Mesenteric fat pad (tissue), 1 donor: ENCODE data around the gene ETV1. TPM values are rescaled to one million over a fixed set of nuclear protein-coding genes. Genes with fewer than 3 reads are reported as not detected.
"Not testable (repeated sequence)": the region's sequence is repeated elsewhere in the genome, so short reads cannot be mapped to it uniquely, and the experiment has no call there.

ENCODE experiments used
- DNase-seq: peaks from one replicate; pipeline ENCODE4 v3.0.0-alpha.2; 2020; ENCODE audit warnings: low spot score
- total RNA-seq: library from RNA; stranded (reverse); fragmentation: NEBNext Ultra II Directional; extraction: Animal tissue kit (Norgen Biotek cat#: 25700); gene quantifications from one replicate; pipeline ENCODE4 v1.2.1, GENCODE V29; 2021
- donor health status: DM: yes; HTN: yes; CAD: no.

The ETV1 gene
- total RNA-seq, 1 donor from 2014 or later, result 5.7 TPM

DNA sequence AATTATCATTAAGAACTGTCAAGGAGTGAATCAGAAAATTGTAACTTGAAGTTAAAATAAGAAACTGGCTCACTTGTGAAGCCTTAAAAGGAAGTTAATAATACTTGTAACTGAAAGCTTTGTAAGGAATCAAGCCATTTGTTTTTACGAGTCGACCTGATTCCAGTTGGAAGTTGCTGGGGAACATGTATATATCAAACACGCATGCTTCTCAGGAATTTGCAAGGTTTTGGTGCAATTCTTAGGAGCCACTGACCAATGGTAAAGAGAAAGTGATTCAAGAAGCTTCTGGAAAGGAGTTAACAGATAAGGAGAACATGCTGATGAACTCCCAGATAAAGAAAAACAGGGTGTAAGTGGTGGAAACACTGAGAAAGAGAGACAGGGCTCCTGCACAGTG is 56.4 kb downstream of the ETV1 start:
- DNase-seq, result no peak

DNA sequence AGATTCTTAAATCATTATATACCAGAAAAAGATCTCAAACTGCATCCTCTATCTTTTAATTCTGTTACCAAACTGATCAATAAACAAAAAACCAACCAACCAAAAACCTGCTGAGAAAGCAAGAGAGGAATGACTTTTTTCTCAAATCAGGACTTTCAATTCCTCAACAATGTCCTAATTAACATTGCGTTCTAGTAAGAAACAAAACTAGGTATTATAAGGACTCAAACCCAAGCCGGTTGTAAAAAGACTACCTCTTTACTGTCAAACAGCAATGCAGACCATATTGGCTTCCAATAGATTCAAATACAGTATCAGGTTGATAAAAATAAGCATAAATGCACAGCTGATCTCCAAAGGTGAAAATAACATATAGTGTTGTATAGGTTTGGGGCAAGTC is 57.3 kb downstream of the ETV1 start:
- DNase-seq, result no peak

DNA sequence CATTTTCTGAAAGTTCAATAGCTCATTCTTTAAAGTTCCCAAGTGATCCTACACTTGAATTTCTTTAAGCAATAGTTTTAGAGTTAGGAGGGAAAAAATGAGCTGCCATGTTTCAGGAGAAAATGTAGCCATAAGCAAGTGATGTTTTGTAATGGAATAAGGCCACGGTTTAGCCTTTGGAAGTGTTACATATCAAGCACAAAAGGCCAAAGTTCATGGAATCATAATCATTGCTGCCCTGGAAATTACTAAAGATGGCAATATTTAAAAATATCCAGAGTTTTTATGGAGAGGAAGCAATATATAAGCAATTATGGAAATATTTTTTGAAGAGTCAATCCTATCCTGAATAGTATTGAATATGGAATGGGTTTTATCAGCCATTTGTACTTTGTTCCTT is 68.4 kb downstream of the ETV1 start:
- no peak for DNase-seq

DNA sequence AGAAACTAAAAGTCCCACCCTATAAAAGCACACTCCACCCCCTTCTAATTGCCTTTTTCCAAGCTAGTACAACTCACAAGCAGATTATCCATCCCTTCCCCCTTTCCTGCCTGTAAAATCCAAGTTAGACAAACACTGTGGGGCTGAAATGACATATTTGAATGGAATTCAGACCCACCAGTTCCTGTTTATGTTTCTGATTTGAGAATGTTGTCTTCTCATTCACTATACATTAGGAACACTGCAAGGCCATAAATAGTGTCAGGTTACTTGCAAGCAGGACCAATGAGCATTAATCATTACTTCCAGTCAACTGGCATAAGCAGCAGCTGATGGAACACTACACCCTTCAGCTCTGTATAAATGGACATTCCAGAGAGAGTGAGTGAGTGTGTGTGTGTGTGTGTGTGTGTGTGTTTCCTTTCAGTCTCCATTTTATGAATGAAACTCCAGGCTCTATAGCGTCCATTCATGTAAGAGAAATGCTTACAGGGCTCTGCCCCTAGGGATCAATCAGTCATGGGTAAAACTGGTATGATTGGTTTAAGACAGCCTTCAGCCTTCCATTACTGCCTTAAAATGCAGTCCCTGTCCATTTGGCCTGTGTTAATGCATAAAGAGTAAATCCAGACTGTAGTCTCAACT is 69.3 kb downstream of the ETV1 start:
- no peak for DNase-seq

DNA sequence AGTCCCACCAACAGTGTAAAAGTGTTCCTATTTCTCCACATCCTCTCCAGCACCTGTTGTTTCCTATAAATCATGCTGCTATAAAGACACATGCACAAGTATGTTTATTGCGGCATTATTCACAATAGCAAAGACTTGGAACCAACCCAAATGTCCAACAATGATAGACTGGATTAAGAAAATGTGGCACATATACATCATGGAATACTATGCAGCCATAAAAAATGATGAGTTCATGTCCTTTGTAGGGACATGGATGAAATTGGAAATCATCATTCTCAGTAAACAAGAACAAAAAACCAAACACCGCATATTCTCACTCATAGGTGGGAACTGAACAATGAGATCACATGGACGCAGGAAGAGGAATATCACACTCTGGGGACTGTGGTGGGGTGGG is 71.1 kb downstream of the ETV1 start:
- DNase-seq, result not testable (repeated sequence)

DNA sequence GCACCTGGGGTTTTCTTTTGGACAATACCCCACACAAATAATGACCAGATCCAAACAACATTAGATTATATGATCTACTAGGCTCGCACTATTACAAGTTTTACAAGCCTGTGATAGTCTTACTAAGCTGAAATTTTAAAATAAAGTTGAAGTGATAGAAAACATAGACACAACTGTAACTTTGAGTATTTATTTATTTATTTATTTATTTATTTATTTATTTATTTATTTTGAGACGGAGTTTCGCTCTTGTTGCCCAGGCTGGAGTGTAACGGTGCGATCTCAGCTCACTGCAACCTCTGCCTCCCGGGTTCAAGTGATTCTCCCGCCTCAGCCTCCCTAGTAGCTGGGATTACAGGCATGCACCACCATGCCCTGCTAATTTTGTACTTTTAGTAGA is 72.4 kb downstream of the ETV1 start:
- not testable (repeated sequence) for DNase-seq

DNA sequence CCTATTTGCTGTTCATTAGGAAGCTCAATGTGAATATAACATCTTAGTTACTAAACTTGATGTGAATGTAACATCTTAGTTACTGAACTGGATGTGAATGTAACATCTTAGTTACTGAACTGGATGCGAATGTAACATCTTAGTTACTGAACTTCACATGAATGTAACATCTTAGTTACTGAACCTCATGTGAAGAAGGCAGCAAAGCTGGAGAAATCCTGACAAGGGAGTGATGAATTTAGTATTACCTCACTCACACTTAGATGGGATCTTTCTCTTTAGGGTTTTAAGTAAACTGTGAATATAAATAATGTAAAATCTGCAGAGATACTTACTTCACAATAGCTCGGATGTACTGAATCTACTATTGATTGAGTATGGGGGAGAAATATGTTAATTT is 73.6 kb downstream of the ETV1 start:
- no peak for DNase-seq

DNA sequence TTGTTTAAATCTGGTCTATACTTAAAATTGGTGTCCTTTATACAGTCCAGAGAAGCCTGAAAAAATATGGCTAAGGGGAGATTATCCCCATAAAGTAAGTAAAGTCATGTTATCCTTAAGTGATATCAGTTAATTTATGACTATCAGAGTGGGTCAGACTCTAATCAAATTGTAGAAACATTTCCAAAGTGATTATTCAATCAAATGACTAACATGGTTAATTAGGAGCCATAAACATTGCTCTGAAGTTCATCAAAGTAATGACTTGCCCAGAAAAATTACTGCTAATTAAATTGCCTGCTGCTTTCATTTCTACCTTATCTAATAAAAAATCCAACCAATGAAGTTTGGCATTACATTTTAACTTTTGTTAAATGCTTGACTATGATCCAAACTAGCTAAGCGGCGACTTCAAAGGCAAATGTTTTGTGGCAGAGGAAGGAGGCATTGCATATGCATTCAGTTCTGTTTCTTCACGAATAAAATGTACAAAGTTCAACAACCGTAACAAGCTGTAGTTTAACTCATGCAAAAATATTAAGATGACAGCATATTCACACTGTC is 76.7 kb downstream of the ETV1 start:
- DNase-seq, result no peak

DNA sequence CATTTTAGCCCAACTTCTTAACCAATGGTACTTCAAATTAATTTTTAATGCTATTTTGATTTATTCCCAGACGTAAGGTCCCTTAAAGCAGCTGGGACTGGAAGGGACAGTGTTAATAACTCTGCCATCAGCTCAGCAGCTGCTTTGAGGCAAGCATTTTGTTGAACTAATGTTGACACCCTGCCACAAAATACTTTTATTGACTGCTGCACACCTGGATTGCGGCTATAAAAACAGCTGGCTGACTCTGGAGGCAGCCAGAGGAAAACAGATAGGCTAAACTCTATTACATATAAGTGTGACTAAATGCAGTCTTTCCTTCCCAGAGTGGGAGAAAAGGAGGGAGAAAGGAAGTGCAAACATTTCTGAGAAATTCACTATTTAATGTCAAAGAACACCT is 77.6 kb downstream of the ETV1 start:
- no peak for DNase-seq

DNA sequence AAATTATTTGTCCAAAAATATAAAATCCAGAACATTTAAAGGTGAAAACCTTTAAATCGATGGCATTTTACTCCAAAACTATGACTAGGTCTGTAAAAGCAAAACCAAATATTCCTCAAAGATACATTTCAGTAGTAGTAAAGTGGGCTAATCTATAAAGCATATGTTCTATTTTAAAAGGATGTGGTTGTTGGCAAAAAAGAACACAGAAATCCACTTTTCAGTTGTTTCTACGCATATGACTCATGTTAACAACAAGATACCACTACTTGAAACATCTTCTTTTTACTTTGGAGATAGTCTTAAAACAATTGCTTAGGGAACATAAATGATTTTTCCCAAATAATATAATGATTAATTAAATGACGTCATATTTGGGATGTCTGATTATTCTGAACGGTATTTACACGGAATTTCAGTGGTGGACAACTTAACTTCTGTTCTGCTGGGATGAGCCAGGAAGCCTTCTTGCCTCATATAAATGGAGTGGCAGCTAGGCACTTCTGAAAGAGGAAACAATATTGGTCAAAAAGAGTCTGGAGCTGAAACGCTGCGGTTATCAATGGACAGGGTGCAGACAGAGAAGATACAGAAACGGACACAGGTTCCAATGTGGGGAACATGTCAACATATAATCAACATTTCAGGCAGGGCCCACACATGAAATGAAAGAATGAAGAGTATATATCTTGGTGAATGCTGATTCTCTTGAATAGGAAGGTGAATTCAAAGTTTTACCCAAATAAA is 78.5 kb downstream of the ETV1 start:
- DNase-seq, result no peak

DNA sequence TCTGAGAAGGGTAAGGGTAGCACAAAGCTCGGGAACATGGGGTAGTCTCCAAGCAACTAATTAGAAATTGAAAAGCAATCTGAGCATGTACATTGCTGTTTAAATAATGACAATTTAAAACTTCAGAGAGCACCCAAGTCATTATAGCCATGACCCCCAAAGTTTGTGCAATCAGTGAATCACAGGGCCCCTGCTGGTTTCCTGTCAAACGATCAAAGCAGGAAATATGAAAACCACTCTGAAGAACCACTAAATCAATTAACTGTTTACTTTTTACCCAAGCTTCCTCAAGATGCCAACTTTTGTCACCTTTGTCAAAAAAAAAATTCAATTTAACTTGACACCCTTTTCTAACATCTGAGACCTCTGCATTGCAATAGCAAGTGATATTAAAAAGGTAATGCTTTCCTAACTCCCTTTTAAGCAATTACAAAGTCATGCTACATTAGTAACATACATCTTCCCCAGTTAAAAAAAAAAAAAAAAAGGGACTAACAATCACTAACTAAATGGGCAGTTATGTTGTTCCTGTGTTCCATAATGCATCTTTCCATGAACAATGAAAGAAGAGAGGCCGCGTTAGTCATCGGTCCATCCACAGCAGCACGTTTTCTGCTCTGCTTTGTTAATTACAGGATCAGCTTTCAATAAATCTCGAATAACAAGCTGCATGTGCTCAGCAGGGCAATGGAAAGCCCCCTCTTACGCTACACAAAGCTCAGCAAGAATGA is 80.6 kb downstream of the ETV1 start:
- no peak for DNase-seq

DNA sequence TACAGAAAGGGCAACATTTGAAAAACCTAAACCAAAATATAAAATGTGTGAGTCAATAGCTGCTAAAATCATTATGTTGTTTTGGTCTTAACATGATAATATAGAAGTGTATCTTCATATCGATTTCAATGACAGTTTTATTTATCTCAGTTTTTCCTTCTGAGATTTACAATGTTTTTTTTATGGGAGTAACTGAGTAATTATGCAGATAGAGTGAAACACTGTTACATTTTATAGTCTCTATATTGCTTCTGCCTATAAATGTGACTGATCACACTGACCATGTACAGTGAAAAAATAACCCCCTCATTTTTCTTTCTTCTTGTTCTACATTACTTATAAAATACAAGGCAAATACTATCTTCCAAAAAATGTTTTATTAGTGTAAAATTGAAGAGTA is 81.6 kb downstream of the ETV1 start:
- no peak for DNase-seq

DNA sequence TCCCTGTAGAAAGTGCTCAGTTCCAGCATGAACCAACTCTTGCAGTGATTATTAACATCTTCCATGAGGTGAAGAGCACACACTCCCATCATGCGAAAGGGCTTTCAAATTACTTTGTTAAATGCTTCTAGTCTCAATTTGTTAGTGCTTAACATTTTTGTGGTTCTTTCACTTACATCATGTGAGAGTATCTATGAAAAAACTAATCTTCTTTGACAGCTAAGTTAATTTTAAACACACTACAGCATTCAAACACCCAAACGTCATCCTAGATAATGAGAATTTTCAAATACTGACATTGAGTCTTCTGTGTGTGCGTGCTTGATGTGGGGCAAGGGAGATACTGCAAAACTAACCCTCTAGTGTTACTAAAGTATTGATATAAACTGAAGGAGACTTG is 84.8 kb downstream of the ETV1 start:
- DNase-seq, result no peak

DNA sequence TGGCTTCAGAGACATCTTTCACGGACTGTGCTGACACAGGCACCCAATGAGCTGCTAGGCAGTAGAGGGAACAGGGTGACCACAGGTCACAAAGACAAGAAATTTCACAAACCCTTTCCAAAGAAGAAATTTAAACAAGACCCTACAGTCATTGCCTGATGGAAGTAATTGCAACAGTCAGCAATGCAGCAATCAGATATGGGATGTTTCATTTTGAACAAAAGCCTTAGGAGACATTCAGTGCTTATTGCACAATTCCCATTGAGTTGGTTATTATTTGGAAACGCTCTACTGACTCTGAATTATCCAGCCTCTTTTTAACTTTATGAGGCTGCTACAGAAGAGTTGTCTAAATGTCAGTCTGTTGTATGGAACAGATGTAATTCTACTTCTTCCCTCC is 85.5 kb downstream of the ETV1 start:
- DNase-seq, result no peak

DNA sequence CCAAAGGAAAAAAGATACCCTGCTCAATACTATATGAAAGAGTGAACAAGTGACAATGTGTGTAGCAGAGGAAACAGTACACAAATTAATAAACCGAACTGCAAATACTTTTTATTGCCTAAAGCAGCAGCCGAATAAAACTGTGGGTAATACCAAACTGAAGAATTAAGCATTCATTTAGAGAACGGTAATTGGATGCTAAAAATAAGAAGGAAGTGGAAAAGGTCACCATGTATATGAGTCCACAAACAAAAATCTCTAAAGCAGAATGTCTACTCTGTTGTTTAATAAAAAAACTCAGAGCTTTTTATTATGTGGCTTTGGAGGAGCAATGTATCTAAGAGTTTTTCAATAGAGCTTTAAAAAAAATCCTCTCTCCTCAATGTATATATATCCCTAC is 87.9 kb downstream of the ETV1 start:
- no peak for DNase-seq

DNA sequence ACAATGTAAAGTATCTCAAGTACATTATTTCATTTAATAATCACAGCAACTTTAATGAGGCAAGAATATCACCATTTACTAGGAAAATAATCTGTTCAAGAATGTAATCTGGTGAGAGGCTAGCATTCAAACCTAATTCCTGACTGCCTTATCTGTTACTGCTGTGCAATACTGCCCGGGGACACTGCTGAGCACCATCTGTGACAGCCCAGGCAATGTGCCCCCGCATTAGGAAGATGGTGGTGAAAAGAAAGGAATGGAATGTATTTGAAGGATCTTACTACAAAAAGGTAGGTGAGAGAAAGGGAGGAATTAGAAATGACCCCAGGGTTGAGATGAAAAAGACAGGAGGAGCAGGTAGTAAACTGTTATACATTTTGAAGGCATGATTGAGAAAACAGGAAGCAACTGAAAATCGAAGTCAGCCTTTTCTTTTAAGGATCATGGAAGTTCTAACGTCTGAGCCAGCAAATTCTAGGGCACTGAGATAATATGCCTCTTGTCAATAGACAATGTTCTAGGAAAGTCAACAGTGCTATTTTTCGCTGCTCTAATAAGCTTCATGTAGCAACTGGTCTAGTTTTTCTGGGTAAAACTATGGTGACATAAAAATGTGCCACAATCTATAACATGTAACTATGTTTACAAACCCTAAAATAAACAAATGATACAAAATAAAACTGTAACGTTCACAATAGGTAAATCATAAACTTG is 90.4 kb downstream of the ETV1 start:
- DNase-seq, result no peak

DNA sequence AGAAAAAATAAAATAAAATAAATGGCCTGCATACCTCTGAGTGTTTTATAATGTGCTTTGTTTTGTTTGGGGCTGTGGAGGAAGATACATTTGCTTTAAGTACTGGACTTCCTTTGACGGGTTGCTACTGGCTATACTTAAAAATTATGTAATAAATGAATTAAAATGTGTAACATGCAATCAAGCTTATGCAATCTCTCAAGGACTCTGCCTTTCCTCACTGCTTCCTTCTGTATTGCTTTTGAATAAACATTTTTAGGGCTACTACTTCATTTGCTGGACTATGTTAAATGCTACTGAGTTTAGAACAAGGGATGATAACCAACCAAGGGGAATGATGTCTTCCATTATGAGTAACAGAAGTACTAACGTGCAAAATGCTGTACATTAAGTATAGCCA is 91.6 kb downstream of the ETV1 start:
- DNase-seq, result no peak

DNA sequence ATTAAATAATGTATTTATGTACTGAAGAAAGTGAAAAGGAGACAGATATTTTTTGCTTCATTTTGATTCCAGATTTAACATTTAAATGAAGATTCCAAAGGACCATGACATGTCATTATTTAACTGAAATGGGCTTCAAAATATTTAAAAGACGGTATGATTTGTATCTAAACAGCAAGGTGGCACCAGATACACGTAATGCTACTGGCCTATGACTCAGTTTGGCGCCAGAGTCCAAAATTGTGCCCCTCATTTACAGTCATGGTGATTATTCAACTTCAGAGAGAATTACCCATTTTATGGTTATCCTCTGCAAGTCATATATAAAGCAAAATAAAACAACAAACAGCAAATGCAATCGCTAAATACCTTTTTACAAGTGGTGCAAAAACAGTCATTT is 94.5 kb downstream of the ETV1 start:
- no peak for DNase-seq

DNA sequence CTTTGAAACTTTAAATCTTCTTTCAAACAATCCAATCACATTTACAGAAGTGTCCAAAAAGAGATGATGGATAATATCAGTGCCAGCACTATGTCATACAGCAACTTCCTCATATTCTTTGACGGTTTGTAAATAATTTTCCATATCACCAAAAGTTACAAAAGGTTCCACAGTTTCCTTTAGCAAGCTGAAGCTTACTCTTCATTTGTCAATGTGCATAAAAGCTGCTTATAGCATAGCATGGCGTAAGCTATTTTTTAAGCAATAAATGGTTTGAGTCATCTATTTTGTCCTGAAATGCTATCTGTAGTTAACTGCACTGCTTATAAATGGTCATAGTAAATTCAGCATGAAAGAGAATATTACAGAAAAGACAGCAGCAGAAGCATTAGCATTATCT is 95.1 kb downstream of the ETV1 start:
- DNase-seq, result no peak

DNA sequence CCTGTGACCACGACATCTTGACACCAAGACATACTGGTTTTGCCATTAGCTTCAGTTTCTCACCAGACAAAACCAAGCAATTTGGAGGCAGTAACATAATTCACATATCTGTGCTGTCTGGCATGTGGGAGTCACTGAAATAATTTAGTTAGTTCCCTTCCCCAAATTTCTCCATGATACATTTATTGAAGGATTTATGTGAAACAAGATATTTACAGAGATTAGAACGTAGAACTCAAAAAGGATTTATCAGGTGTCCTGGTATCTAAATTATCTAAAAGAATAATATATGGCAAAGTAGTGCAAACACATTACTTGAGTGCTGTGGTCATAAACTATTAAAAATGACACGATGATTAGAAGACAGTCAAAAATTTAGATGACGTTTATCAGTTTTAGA is 98.7 kb downstream of the ETV1 start:
- no peak for DNase-seq

DNA sequence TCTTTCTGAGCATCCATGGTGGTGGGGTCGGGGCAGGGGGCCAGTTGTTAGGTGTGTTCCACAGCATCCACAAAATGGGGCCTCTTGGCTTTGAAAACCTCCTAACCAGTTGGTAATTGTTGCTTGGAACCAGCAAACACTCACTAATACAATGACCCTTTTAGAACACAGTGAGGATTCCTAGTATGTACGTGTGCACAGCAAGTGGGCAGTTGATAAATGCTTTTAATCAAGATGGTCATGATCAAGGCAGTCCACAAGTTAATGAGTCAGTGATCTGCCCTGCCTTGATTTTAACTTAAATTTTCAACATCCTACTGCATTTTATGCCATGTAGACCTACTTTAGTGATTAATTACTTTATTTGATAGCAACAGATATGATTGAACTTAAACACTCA is 103.1 kb downstream of the ETV1 start:
- no peak for DNase-seq

DNA sequence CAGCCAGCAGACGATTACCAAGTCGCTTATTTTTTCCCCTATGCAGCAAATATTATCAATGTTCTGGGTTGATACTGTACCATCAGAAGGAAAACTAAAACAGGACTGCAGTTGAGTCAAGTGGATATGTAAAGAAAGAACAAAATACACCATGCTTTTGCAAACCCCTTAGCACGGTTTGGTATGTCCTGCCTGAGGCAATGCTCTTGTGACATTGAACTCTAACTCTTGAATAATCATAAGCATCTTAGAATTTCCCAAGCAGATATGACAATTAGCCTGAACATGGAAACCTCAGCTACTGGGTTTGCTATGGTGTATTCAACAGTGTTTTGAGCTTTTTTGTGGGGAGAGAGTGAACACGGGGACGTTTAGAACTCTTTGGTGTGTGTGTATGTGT is 107.4 kb downstream of the ETV1 start:
- DNase-seq, result no peak
